Umbilical cord (tissue), 2 donors: ENCODE measurements around the gene CNNM3. TPM values are rescaled to one million over a fixed set of nuclear protein-coding genes. Genes with fewer than 3 reads are reported as not detected.

Experiments
- DNase-seq: peaks from one replicate; pipeline ENCODE4 v3.0.0-alpha.2; 2015; ENCODE audit warnings: low spot score
- total RNA-seq: library from RNA; depleted of rRNA; stranded (reverse); fragments of >200 nt; gene quantifications from one replicate; pipeline ENCODE4 v1.2.3, GENCODE V29; 2014; ENCODE audit warnings: low replicate concordance; ENCODE audit not compliant: insufficient read depth

Gene CNNM3
- total RNA-seq, 1 donor from 2014 or later = 7.7 TPM

DNA sequence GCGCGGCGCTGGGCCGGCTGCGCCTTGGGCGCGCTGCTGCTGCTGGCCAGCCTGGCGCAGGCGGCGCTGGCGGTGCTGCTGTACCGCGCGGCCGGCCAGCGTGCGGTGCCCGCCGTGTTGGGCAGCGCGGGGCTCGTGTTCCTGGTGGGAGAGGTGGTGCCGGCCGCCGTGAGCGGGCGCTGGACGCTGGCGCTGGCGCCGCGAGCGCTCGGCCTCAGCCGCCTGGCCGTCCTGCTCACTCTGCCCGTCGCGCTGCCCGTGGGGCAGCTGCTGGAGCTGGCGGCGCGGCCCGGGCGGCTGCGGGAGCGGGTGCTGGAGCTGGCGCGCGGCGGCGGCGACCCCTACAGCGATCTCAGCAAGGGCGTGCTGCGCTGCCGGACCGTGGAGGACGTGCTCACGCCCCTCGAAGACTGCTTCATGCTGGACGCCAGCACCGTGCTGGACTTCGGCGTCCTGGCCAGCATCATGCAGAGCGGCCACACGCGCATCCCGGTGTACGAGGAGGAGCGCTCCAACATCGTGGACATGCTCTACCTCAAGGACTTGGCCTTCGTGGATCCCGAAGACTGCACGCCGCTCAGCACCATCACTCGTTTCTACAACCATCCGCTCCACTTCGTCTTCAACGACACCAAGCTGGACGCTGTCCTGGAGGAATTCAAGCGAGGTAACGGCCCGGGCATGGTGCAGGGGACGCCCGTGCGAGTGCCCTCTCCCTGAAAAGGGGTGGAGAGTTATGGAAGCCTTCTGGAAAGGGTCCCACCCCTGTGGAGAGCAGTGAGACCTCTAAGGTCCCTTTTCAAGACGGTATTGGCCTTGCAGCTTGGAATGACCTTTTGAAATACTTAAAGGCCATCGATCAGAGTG, 1.0 kb downstream of the CNNM3 start:
- DNase-seq = no peak

GRCh38 chr2:96817882-96818281, 1.8 kb downstream of the CNNM3 start:
- DNase-seq = no peak

DNA sequence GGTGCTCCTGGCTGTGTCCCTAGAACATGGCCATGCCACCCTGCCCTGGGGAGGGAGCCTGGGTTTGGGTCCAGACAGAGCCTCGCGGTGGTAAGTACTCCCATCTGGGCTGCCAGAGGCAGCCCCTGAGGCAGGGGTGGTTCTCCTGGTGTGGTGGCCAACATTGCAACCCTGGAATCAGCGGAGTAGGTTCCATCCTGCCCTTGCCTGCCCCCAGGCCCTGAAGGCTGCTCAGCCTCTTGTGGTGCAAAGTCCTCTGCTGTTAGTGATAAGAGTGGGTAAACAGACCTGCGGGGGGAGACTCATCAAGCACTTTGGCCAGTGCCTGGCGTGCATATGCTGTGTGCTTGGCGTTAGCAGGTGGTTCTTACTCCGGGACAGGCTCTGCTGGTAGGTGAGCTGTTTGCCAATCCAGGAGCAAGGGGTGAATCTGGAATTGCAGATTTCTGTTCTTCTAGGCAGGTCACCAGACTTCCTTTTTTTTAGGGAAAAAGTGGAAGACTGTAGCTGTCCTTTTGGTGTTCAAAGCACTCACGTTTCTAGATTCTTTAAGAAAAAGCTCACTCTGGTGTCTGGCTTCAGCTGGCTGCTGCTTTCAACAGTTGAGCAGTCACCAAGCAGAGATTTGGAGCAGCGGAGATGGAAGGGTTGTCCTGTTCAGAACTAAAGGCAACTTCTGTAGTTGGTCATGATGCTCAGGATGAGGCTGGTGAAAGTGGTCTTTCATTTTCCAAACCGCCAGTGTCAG, 3.2 kb downstream of the CNNM3 start:
- DNase-seq = no peak

DNA sequence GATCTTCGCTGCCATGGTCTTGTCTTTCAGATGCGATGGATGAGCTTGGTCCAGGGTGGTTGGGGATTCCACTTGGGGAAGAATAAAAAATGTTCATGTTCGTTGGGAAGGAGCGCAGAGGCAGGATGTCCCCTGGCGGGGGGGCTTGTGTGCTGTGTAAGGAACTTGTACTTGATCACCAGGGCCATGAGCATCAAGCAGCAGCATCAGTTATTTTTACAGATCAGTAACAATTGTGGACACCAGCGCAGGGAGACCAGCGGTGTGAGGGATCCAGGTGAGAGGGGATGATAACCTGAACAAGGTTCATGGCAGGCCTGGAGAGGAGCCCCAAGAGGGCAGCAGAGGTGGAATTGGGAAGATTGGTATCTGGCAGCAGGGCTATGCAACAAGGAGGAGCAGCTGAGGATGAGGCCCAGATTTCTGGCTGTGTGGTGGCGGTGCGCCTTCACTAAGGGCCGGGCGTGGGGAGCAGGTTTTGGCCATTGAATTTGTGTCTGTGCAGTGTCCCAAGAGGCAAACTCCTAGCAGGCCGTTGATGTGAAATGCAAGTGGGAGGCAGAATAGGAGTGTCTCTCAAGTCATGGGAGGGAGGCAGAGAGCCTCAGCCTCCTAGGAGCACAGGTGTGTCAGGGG, 3.9 kb downstream of the CNNM3 start:
- DNase-seq = no peak

- no peak for DNase-seq
Measured at GRCh38 chr2:96821113-96821675, 5.1 kb downstream of the CNNM3 start.

DNA sequence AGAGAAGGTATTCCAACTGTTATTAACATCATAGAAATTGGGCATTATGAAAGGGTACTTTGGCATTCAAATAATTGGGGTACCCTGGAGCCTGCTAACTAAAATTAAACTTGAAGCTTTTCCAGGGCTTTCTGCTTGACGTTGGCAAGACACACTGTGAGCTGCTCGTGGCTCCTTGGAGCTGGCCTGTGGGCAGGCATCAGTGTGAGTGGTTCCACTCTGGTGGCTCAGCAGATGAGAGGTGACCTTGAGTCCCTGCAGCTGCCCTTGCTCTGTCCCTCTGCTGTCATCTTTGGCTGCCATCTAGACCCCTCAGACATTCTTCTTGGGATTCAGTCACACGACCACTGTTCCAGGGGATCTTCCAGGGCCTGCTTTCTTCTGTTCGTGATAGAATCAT, 6.7 kb downstream of the CNNM3 start:
- DNase-seq = no peak

DNA sequence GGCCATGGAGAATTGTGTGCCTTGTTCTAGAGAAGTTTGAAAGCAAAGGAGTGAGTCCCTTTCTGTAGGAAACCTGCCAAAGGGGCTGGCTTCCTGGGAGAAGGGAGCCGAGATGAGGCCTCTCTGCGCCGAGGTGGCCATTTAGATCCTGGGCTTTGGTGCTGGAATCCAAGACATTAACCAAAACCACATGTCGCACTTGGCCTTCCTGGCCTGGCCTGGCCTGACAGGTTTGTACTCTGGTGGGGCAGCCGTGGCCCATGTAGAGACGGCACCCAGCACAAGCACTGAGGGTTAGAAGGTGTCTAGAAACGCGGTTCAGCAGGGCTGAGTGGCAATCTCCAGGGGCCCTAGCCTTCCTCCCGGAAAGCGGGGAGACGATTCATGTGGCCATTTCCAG, 7.1 kb downstream of the CNNM3 start:
- no peak for DNase-seq

- DNase-seq = peak; percentile 43
Measured at GRCh38 chr2:96824079-96824870, 8.2 kb downstream of the CNNM3 start.

DNA sequence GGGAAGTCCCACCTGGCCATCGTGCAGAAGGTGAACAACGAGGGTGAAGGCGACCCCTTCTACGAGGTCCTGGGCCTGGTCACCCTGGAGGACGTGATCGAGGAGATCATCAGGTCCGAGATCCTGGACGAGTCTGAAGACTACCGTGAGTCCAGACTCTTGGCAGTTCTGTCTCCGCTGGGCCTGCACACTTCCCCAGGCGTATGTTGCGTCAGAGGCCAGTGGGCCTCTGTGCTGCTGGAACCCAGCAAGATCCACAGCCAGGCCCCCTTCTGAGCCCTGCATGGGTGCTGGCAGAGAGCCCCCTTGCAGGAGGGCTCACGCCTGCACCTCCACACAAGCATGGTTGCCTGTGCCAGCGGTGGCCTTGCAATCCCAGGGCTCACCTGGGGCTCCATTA, 9.0 kb downstream of the CNNM3 start:
- DNase-seq = no peak

GRCh38 chr2:96826546-96827278, 10.6 kb downstream of the CNNM3 start:
- DNase-seq = no peak

DNA sequence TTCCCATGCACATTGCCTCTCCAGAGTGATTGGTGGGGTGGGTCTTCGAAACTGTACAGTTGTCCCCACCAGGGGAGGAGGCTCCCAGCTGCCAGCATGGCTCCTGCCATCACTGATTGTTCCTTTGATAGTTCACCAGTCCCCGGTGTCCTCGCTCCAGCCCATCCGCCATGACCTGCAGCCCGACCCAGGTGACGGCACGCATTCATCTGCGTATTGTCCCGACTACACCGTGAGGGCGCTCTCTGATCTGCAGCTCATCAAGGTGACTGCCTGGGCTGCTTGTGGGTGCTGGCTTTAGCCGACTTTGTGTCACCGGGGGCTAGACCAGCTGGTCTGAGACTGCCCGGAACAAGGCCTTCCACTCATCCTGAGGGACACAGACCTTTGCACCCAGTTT, 12.4 kb downstream of the CNNM3 start:
- no peak for DNase-seq

DNA sequence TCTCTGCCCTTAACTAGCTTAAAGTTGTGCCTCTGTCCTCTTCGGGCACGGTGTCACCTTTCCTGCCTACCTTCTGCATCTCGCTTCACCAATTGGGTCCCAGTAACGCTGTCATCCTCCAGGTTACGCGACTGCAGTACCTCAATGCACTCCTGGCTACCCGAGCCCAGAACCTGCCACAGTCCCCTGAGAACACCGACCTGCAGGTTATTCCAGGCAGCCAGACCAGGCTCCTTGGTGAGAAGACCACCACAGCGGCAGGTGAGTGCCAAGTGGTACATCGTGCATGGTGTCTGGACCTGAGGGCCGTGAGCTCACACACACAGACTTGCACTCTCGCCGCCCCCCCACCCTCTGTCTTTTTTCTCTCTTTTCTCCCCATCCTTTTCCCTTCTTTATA, 12.8 kb downstream of the CNNM3 start:
- no peak for DNase-seq

DNA sequence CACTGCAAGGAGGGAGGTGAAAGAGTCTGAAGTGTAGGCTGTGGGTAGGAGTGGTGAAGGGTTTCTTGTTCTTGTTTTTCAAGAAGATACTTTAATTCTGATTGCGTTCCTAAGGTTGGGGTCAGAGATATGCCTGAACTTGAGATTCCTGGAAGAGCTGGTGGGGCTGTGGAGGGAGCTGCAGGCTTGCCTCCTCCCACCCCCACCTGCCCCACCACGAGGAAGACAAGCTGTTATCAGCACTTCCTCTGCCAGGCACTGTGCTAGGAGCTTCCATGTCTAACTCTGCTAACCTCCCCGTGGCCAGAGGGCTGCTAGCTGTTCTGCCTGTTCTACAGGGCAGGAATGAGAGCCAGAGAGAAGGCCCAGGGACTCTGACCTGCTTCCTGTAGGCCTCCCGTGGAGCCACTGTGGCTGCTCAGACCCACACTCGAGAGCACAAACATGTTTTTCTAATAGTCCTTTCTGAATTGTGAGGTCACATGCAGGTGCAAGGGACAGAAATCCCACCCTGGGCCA, 14.0 kb downstream of the CNNM3 start:
- no peak for DNase-seq

DNA sequence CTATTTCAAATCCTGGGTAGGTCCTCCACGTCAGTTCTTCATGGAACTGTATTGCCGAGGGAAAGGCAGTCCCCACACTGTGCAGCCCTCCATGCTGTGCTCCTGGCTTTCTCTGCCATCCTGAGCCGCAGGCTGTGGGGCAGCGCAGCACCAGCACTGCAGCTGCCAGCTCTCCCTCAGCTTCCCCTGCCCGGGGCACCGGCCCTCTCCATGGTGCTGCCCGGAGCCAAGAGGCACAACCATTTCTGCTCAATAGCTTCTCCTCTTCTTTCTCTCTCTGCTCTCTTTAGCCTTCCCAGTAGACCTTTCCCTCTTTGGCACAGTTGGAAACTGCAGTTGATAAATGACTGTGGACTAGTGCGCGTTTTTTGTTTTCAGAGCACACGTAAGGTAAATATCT, 15.6 kb downstream of the CNNM3 start:
- DNase-seq = no peak

DNA sequence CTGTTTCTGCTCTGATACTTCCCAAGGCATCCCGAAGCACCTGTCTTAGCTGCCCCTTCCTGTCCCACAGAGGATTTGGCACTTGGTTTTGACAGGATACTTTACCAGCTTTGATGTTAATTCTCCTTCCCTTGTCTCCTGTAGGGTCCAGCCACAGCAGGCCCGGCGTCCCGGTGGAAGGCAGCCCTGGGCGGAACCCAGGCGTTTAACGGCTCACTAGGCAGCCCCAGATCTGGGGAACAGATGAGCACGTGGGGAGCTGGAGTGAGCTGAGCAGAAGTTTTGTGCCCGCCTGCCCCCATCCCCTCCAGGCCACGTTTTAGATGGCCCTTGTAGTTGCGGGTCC, 16.3 kb downstream of the CNNM3 start:
- DNase-seq = no peak

GRCh38 chr2:96832754-96833507, 16.9 kb downstream of the CNNM3 start:
- peak; percentile 87 for DNase-seq

GRCh38 chr2:96835830-96836229, 19.8 kb downstream of the CNNM3 start:
- no peak for DNase-seq

DNA sequence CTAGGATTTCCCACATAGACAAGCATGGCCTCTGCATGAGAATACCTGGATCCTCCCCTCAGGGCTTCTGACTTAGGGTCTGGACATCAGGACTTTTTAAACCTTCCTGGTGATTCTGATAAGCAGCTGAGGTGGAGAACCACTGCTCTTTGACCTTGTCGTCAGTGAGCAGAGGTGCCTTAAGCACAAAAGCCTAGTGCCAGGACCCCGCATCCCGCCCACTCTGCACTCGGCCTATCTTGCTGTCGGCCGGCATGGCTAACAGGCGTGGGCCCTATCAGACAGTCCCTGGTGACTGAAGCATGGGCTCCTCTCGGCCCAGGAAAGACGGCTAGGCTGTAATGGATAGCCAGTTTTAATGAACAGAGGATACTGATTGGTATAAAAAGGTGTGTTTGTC, 21.5 kb downstream of the CNNM3 start:
- DNase-seq = no peak

DNA sequence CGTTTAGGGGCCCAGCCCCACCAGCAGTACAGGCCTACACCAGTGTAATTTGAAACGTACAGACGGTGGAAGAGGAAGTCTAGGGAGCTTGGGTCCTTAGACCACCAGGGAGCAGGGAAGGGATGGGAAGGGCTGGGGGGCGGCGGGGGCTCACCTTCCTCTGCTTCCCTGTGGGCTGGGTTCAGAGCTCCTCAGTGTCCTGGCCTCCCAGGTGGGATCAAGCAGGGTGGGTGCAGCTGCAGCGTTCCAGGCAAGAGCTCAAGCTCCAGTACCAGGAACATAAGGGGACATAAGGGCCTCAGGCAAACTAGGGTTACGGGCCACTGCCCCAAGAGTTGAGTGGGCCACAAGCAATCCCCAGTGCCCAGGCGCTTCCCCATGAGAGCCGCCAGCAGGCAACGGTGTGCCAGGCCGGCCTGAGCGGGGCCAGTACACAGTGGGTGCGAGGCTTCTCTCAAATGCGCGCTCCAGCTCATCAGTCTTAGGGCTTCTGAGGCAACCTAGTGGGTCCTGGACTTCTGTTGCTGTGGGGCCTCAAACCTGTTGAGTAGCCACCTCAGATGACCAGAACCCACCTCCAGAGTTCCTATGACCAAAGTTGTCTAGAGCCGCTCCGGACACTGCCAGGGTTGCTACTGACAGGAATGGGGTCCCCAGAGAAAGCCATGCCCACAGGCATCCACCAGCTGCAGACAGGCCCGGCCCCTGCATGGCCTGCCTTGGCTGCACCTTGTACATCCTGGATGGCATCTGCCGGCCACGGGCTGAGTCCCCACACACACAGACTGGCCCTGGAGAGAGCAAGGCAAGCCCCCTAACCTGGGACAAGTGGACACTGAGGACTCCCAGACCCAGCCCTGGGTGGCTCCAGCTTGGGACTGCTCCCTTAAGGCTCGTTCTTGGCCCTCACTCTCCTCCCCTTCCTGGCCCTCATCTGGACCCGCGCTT, 22.6 kb downstream of the CNNM3 start:
- no peak for DNase-seq
